CD14-positive monocyte (primary cell): ENCODE measurements around the gene DLGAP4. TPM values are rescaled to one million over a fixed set of nuclear protein-coding genes. Genes with fewer than 3 reads are reported as not detected.

Experiments
- DNase-seq, 3 donors: peaks; one replicate each; pipeline ENCODE4 v3.0.0-alpha.2; 2011 to 2022
- H2AFZ ChIP-seq: 2 replicates; pipeline ENCODE4 v1.6.0; 2012; ENCODE audit warnings: mild to moderate bottlenecking, low read depth, low read length, inconsistent platforms; ENCODE audit not compliant: insufficient read depth, poor library complexity, severe bottlenecking
- H3K27ac ChIP-seq, 2 donors: 1 replicate in 1 of 2; 2 replicates in 1 of 2; pipeline ENCODE4 v1.5.1; 2012 to 2013; ENCODE audit warnings: low read length in 2 of 2, control low read depth in 1 of 2, inconsistent platforms in 1 of 2, low read depth in 1 of 2, mild to moderate bottlenecking in 1 of 2
- H3K27me3 ChIP-seq, 2 donors: one replicate each; pipeline versions ENCODE4 v1.6.0 to v1.6.1; 2011 to 2013; ENCODE audit warnings: low read length in 2 of 2; ENCODE audit not compliant: control insufficient read depth in 2 of 2, insufficient read depth in 2 of 2
- H3K36me3 ChIP-seq, 2 donors: replicated peaks in 1 of 2; 1 replicate in 1 of 2; 2 replicates in 1 of 2; pipeline versions ENCODE4 v1.5.1 to v1.6.1; 2012 to 2013; ENCODE audit warnings: low read length in 2 of 2, control low read depth in 1 of 2, inconsistent platforms in 1 of 2, mild to moderate bottlenecking in 1 of 2; ENCODE audit not compliant: insufficient read depth in 2 of 2, control insufficient read depth in 1 of 2
- H3K4me1 ChIP-seq, 2 donors: 1 replicate in 1 of 2; 2 replicates in 1 of 2; pipeline versions ENCODE4 v1.5.1 to v1.6.1; 2012 to 2013; ENCODE audit warnings: low read length in 2 of 2, control low read depth in 1 of 2, inconsistent platforms in 1 of 2, mild to moderate bottlenecking in 1 of 2, moderate library complexity in 1 of 2; ENCODE audit not compliant: insufficient read depth in 2 of 2, control insufficient read depth in 1 of 2
- H3K4me2 ChIP-seq: replicated peaks from 2 replicates; pipeline ENCODE3; 2012; ENCODE audit warnings: low read length, moderate library complexity, mild to moderate bottlenecking; ENCODE audit not compliant: poor library complexity, severe bottlenecking; ENCODE audit errors: extremely low read depth
- H3K4me3 ChIP-seq, 3 experiments: fragments of 200-600 bp in 1 of 3; sonication (generic) in 1 of 3; replicated peaks in 1 of 3; 1 replicate in 2 of 3; 2 replicates in 1 of 3; pipeline ENCODE4 v1.5.1; 2011 to 2013; ENCODE audit warnings: low read length in 3 of 3, mild to moderate bottlenecking in 3 of 3, control low read depth in 2 of 3, low read depth in 2 of 3, inconsistent platforms in 1 of 3, moderate library complexity in 1 of 3
- H3K79me2 ChIP-seq: 2 replicates; pipeline ENCODE4 v1.6.0; 2012; ENCODE audit warnings: mild to moderate bottlenecking, control low read depth, inconsistent platforms, low read length, moderate library complexity; ENCODE audit not compliant: insufficient read depth
- H3K9ac ChIP-seq: 2 replicates; pipeline ENCODE4 v1.6.0; 2017; ENCODE audit warnings: low read length, mild to moderate bottlenecking; ENCODE audit not compliant: insufficient read depth, poor library complexity, severe bottlenecking
- H3K9me3 ChIP-seq, 2 donors: replicated peaks in 1 of 2; 1 replicate in 1 of 2; 2 replicates in 1 of 2; pipeline versions ENCODE4 v1.5.1 to v1.6.1; 2012 to 2013; ENCODE audit warnings: low read length in 2 of 2, control low read depth in 1 of 2; ENCODE audit not compliant: control insufficient read depth in 1 of 2, insufficient read depth in 1 of 2
- H4K20me1 ChIP-seq: 2 replicates; pipeline ENCODE4 v1.6.0; 2012; ENCODE audit warnings: mild to moderate bottlenecking, low read length, control low read depth, moderate library complexity; ENCODE audit not compliant: insufficient read depth
- H3K27ac Mint-ChIP-seq, 7 donors: one replicate each; pipeline ENCODE4 v1.8.0; 2020; ENCODE audit warnings: mild to moderate bottlenecking in 7 of 7, mixed read lengths in 7 of 7, moderate library complexity in 6 of 7, inconsistent platforms in 2 of 7
- H3K27me3 Mint-ChIP-seq, 3 donors: one replicate each; pipeline ENCODE4 v1.8.0; 2021 to 2022; ENCODE audit warnings: low read depth in 3 of 3, mild to moderate bottlenecking in 3 of 3, mixed read lengths in 3 of 3, moderate library complexity in 3 of 3, inconsistent platforms in 1 of 3
- H3K36me3 Mint-ChIP-seq, 2 donors: one replicate each; pipeline ENCODE4 v1.8.0; 2020; ENCODE audit warnings: mixed read lengths in 2 of 2, inconsistent platforms in 1 of 2, mild to moderate bottlenecking in 1 of 2
- H3K4me1 Mint-ChIP-seq: one replicate; pipeline ENCODE4 v1.8.0; 2020; ENCODE audit warnings: mild to moderate bottlenecking, mixed read lengths
- H3K4me3 Mint-ChIP-seq, 2 donors: one replicate each; pipeline ENCODE4 v1.8.0; 2020; ENCODE audit warnings: mild to moderate bottlenecking in 2 of 2, mixed read lengths in 2 of 2, moderate library complexity in 1 of 2
- H3K9me3 Mint-ChIP-seq, 7 donors: one replicate each; pipeline ENCODE4 v1.8.0; 2020 to 2022; ENCODE audit warnings: mixed read lengths in 7 of 7, mild to moderate bottlenecking in 6 of 7, moderate library complexity in 6 of 7, inconsistent platforms in 2 of 7
- CTCF ChIP-seq: fragments of 200-600 bp; IDR thresholded peaks from one replicate; pipeline ENCODE4 v1.8.0; 2022; ENCODE audit warnings: antibody characterized with exemption, mild to moderate bottlenecking
- WGBS: methylation state at CpG from one replicate; pipeline ENCODE4 v1.1.5; 2013; ENCODE audit warnings: missing lambda C conversion rate; ENCODE audit not compliant: insufficient coverage; 5-methylcytosine and 5-hydroxymethylcytosine counted together
- intact Hi-C, 2 donors: fragments of 100-400 bp; cut with micrococcal nuclease; formaldehyde crosslinking; loops; one replicate each; pipeline versions ENCODE4 v1.15.0 to v1.15.1; 2023
- polyA plus RNA-seq, 3 donors: library from polyadenylated mRNA; depleted of rRNA in 1 of 3; unstranded in 2 of 3; stranded (reverse) in 1 of 3; fragments of 300-500 nt in 2 of 3; fragments of >200 nt in 1 of 3; fragmentation: Illumina TruSeq in 2 of 3; gene quantifications; 1 replicate in 2 of 3; 2 replicates in 1 of 3; pipeline ENCODE4 v1.2.3, GENCODE V29; 2012 to 2021

Gene DLGAP4
- polyA plus RNA-seq, 3 donors = 9.9 to 52.7 (median 17.6) TPM

DNA sequence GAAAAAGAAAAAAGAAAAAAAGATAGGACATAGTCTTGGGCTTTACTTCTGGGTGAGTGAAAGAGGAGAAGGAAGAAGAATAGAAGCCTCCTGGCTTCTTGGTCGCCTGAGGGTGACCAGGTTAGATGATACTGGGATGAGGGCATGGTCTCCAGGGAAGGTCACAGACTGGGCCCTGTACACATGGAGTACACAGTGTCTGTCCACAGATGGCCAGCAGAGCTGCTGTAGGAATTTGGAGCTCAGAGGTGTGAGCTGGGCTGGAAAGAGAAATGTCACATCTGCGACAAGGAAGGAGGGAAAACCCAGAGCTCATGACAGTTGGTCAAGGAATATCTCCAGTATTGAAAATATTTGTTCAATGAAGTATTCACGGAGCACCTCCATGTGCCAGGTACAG lies 56.1 kb downstream of the DLGAP4 start:
- Mint-ChIP-seq H3K27me3 (peaks cover under 1 to 9% (median 5%) of the 10 kb centered on the region in 3 donors), H3K9me3 (peaks cover 0 to 2% (median 0%) of the 10 kb centered on the region in 7 donors), H3K36me3 (no peaks in the 10 kb centered on the region), H3K27ac (no peak overlapping the region), H3K4me1 (no peaks in the 10 kb centered on the region), H3K4me3 (no peak overlapping the region)
- intact Hi-C loops = no loop called here
- H3K9ac ChIP-seq = no peak overlapping the region
- H4K20me1 ChIP-seq = no peaks in the 10 kb centered on the region
- H3K79me2 ChIP-seq = no peaks in the 10 kb centered on the region
- H3K4me2 ChIP-seq = no peak overlapping the region
- H3K4me1 ChIP-seq = no peaks in the 10 kb centered on the region
- no peak overlapping the region for H3K27ac ChIP-seq
- no peaks in the 10 kb centered on the region for H3K36me3 ChIP-seq
- TF ChIP-seq CTCF = no peak
- no peak overlapping the region for H2AFZ ChIP-seq
- no peak overlapping the region for H3K4me3 ChIP-seq
- H3K27me3 ChIP-seq = no peaks in the 10 kb centered on the region
- no peak for DNase-seq
- WGBS = 86% methylated on average over 3 of the region's 3 CpGs
- no peaks in the 10 kb centered on the region for H3K9me3 ChIP-seq

- no peaks in the 10 kb centered on the region for H3K4me1 ChIP-seq
- no peak overlapping the region for H3K27ac ChIP-seq
- Mint-ChIP-seq H3K27ac (no peak overlapping the region), H3K9me3 (peaks cover 0 to 2% (median 0%) of the 10 kb centered on the region in 7 donors), H3K27me3 (peaks cover 2 to 9% (median 7%) of the 10 kb centered on the region in 3 donors), H3K4me1 (no peaks in the 10 kb centered on the region), H3K4me3 (no peak overlapping the region), H3K36me3 (no peaks in the 10 kb centered on the region)
- no peaks in the 10 kb centered on the region for H3K36me3 ChIP-seq
- no peak overlapping the region for H3K4me2 ChIP-seq
- H3K9me3 ChIP-seq = no peaks in the 10 kb centered on the region
- H3K27me3 ChIP-seq = no peaks in the 10 kb centered on the region
- 89% methylated on average over 3 of the region's 9 CpGs for WGBS
- H3K9ac ChIP-seq = no peak overlapping the region
- TF ChIP-seq CTCF = no peak
- no peak overlapping the region for H2AFZ ChIP-seq
- no peak overlapping the region for H3K4me3 ChIP-seq
- intact Hi-C loops = no loop called here
- DNase-seq = no peak
- no peaks in the 10 kb centered on the region for H3K79me2 ChIP-seq
- H4K20me1 ChIP-seq = no peaks in the 10 kb centered on the region
Measured at GRCh38 chr20:36362978-36363713, 57.0 kb downstream of the DLGAP4 start.
